NCI-H128 (cell line): Measurements from ENCODE around the gene BLCAP.
"Not testable (repeated sequence)": the region's sequence is repeated elsewhere in the genome, so short reads cannot be mapped to it uniquely, and the experiment has no call there.

Source experiments
- DNase-seq: peaks from one replicate; lab custom pipeline; 2025; ENCODE audit not compliant: unreplicated experiment; lab: John Stamatoyannopoulos, UW

The BLCAP gene

DNA sequence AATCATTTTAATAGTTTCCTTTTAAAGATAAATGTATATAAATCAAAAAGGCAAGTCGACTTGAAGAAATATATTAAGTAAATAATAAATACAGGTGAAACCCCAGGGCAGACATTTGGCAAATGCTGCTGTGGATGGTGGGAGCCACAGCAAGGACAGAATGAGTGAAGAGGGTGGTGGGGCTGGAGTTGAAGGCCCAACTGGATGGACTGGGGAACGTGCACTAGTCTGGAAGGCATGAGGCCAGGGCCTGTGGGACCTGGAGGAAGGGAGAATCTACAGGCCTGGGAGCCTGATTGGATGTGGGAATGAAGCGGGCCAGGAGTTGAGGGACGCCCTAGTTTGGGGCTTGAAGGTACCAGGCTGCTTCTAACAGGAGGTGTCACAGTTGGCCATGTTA lies 30.6 kb upstream of the BLCAP start:
- DNase-seq: no peak

DNA sequence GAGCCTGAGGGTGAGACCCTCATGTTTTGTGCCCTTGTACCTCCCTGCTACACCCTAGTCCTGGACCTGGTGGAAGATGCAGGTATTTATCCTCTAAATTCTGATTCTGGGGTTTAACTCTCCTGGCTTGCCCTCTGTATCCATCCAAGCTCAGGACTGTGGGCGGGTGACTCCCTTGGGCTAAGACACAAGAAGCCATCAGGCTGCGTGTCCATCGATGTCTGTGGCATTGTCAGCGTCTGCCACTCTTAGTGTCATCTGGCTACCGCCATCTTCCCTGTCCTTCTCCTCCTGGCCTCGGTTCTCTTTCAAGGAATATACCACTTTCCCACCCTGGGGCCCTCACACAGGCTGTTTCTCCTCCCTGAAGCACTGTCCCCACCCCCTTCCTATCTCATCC lies 28.9 kb upstream of the BLCAP start:
- no peak for DNase-seq

DNA sequence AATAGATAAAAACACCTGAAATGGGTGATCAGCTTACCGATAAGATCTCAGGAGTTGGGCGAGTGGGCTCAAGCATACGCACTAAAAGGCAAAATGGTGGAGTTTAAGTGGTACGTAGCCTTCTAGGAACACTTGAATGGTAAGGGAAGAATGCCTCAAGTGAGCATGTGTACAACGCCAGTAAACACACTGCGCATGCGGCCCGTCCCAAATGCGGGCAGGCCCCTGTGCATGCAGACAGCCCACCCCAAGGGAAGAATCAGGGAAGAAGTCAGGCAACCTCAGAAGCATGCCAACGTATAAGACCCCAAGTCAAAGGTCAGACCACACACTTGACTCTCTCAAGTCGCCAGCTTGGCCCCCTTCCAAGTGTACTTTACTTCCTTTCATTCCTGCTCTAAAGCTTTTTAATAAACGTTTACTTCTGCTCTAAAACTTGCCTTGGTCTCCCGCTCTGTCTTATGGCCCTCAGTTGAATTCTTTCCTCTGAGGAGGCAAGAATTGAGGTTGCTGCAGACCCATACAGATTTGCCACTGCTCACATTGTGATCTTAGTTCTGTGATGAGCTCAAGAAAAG lies 27.1 kb upstream of the BLCAP start:
- DNase-seq: not testable (repeated sequence)

DNA sequence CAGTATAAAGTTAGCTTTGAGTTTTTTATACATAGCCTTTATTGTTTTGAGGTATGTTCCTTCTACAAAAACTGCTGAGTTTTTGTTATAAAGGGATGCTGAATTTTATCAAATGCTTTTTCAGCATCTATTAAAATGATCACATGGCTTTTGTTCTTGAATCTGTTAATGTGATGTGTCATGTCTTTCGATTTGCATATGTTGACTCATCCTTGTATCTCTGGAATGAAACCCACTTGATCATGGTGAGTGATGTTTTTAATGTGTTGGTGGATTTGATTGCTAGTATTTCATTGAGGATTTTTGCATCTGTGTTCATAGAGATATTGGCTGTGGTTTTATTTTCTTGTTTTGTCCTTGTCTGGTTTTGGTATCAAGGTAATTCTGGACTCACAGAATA lies 24.7 kb upstream of the BLCAP start:
- no peak for DNase-seq

DNA sequence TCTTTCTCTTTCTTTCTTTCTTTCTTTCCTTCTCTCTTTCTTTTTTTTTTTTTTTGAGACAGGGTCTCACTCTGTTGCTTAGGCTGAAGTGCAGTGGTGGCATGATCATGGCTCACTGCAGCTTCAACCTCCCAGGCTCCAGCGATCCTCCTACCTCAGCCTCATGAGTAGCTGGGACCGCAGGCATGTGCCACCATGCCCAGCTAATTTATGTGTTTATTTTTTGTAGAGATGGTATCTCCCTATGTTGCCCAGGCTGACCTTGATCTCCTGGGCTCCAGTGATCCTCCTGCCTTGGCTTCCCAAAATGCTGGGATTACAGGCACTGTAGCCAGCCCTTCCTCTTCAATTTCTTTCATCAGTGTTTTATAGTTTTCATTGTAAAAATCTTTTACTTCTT lies 24.0 kb upstream of the BLCAP start:
- DNase-seq: not testable (repeated sequence)

DNA sequence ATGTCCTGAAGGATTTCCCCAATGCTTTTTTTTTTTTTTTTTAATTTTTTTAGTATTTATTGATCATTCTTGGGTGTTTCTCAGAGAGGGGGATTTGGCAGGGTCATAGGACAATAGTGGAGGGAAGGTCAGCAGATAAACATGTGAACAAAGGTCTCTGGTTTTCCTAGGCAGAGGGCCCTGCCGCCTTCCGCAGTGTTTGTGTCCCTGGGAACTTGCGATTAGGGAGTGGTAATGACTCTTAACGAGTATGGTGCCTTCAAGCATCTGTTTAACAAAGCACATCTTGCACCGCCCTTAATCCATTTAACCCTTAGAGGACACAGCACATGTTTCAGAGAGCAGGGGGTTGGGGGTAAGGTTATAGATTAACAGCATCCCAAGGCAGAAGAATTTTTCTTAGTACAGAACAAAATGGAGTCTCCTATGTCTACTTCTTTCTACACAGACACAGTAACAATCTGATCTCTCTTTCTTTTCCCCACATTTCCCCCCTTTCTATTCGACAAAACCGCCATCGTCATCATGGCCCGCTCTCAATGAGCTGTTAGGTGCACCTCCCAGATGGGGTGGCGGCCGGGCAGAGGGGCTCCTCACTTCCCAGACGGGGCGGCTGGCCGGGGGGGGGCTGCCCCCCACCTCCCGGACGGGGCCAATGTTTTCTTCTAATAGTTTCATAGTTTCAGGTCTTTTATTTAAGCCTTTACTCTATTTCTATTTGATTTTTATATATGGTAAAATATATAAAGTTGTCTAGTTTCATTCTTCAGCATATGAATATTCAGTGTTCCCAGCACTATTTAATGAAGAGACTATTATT lies 22.6 kb upstream of the BLCAP start:
- DNase-seq: not testable (repeated sequence)

DNA sequence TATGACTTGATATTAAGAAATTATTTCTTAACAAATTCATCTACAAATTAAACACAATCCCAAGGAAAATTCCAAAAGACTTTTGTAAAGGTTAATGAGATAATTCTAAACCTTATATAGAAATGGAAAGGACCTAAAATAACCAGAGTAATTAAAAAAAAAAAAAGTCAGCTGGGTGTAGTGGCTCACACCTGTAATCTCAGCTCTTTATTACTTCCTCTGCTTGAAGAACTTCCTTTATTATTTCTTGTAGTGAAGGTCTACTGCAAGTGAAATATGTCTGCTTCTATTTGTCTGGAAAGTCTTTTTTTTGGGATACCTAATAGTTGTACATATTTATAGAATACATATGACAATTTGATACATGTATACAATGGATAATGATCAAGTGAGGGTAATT lies 20.2 kb upstream of the BLCAP start:
- no peak for DNase-seq

DNA sequence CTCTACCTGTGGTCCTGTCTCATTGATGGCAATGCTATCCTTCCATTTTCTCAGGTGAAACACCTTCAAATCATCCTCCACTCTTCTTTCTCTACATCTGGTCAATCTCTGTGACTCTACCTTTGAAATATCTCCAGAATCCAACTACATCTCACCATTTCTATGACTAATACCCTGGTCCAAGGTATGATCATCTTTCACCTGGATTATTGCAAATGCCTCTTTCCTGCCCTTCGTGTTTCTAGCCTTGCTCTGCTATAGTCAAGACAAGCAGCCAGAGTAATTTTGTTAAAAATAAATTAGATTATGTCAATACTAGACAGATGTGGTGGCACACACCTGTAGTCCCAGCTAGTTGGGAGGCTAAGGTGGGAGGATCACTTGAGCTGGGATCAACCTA lies 17.8 kb upstream of the BLCAP start:
- no peak for DNase-seq

DNA sequence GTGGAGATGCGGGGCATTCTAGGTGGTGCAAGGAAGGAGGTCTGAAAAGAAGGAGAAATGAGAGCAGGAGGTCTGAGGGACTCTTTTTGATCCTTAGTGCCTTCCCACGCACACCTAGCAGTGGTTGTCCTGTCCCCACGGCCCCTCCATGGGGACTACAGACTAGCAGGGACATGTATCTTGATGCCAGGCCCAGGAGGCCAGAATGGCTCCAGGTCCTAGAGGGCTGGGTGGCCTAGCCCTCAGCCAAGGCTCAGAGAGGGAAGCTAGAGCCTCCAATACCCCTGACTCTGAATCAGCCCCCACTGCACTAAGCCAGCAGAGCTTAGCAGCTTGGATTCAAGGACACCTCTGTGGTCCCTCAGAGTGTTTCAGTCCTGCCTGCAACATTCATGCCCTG lies 16.7 kb upstream of the BLCAP start:
- DNase-seq: no peak

DNA sequence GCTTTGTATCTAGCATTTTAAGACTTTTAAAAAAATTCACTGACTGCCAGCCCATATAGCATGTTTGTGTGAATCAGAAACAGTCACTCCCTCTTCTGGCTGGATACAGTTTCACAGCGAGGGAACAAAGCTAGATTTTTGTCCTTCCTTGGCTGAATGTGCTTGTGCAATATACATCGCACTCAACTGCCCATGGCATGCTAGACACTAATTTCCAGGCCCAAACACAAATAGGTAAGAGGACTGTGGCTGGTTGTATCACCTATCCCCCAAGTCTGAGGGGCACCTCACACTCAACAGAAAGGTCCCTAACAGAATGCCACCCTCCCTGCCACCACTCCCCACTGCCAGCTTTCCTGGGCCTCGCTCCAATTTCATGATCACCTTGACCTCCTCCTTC lies 16.2 kb upstream of the BLCAP start:
- DNase-seq: no peak

DNA sequence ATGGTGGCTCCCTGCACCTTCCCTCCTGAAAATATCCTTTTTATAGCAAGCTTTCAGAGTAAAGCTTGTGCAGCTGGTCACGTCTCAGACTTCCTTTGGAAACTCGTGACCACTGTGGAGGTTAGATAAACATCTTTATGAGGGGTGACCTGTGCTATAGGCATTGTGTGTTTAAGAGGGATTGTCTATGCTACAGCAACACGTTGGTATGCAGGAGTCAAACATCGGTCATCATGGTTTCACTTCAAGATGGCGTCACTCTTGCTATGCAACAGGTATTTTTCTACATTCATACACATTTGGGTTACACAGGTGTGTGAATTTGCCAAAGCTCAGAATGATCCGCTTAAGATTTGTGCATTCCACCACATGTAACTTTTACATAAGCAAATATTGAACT lies 14.6 kb upstream of the BLCAP start:
- DNase-seq: no peak

DNA sequence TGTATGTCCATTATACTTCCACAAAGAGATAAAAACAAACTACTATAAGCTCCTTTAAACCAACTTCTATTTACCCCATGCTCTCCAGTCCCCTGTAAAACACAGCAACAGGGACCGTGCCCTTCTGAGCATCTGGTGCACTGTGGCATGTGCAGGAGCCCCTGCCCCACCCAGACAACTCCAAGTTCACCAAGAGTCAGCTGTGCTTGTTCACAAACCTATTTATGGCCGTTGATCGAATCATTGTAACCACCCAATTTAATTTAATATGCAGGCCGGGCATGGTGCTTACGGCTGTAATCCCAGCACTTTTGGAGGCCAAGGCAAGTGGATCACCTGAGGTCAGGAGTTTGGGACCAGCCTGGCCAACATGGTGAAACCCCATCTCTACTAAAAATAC lies 13.7 kb upstream of the BLCAP start:
- no peak for DNase-seq

DNA sequence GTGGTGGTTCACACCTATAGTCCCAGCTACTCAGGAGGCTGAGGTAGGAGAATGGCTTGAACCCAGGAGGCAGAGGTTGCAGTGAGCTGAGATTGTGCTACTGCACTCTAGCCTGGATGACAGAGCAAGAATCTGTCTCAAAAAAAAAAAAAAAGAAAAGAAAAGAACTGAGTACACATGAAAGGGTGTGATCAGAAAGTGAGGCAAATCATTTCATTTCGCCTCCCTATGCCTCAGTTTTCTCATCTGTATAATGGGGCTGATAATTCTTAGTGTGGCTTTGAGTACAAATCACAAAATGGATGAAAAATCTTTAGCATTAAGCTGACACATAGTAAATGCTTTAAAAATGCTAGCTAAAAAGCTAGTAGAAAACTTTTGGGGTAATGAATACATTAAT lies 13.2 kb upstream of the BLCAP start:
- not testable (repeated sequence) for DNase-seq

DNA sequence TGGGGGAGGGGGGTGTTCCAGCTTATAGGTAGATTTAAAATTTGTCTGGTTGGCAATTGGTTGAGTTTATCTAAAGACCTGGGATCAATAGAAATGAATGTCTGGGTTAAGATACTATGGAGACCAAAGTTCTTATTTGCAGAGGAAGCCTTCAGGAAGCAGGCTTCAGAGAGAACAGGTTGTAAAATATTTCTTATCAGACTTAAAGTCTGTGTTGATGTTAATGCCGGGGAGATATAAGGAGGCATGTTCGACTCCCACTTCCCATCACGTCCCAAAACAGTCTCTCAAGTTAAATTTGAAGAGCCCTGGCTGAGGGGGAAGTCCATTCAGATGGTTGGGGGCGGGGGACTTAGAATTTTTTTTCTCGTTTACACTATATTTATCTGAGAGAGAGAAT lies 12.3 kb upstream of the BLCAP start:
- no peak for DNase-seq

DNA sequence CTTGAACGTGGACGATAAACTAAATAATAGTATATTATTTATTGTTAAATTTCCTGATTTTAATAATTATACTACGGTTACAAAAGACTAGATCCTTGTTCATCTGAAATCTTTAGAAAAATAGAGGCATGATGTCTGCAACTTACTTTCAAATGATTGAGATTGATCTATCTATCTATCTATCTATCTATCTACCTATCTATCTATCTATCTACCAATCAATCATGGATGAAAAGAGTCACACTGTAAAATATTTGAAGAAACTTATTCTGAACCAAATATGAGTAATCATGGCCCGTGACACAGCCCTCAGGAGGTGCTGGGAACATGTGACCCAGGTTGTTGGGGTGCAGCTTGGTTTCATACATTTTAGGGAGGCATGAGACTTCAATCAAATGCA lies 11.7 kb upstream of the BLCAP start:
- DNase-seq: no peak

DNA sequence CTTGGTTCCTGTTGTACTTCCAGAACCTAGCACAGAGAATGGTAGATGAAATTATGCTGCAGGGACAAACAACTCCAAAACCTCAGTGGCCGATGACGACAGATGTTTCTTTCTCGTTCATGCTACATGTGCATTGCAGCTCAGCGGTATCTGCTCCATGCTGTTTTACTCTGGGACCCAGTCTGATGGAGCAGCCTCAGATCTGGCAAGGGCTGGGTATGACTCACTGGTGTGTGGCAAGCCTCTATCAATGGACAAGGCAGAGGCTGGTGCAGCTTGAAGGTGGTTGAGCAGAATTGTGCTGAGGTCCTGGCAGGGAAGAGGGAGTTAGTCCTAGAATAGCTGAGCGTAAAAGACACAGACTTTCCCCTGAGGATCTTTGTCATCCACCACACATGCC lies 10.3 kb upstream of the BLCAP start:
- no peak for DNase-seq

DNA sequence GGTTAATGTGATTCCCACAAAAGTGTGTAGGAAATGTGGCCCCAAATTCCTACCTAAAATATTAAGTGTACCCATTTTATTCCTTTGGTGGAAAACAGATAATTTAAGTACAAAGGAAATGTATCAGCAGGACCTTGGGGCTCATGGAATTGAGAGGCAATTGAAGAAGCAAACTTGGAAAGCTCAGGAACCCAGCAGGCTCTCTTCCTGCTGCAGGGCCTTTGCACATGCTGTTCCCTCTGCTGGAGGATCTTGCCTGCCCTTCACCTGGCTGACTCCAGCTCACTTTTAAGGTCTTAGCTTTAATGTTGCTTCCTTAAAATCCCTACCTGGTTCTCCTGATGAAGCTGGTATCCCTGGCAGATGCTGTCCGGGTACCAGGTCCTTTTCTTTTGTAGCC lies 9.8 kb upstream of the BLCAP start:
- DNase-seq: no peak

DNA sequence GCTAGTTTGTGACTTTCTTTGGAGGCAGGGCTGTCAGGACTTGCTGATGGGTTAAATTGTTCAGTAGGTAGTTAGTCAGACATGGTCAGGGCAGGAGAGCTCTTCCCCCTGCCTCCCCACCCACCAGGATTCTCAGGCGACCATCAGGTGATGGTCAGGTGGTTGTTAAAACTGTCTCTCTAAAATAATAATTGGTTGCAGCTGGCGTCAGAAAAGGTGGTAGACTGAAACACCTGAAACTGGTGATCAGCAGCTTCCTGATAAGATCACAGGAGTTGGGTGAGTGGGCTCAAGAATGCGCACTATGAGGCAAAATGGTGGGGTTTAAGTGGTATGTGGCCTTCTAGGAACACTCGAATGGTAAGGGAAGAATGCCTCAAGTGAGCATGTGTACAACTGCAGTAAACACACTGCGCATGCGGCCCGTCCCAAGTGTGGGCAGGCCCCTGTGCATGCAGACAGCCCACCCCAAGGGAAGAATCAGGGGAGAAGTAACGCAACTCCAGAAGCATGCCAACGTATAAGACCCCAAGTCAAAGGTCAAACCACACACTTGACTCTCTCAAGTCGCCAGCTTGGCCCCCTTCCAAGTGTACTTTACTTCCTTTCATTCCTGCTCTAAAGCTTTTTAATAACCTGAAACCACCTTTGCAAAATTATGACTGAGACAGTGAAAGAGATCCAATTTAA lies 7.9 kb upstream of the BLCAP start:
- no peak for DNase-seq

DNA sequence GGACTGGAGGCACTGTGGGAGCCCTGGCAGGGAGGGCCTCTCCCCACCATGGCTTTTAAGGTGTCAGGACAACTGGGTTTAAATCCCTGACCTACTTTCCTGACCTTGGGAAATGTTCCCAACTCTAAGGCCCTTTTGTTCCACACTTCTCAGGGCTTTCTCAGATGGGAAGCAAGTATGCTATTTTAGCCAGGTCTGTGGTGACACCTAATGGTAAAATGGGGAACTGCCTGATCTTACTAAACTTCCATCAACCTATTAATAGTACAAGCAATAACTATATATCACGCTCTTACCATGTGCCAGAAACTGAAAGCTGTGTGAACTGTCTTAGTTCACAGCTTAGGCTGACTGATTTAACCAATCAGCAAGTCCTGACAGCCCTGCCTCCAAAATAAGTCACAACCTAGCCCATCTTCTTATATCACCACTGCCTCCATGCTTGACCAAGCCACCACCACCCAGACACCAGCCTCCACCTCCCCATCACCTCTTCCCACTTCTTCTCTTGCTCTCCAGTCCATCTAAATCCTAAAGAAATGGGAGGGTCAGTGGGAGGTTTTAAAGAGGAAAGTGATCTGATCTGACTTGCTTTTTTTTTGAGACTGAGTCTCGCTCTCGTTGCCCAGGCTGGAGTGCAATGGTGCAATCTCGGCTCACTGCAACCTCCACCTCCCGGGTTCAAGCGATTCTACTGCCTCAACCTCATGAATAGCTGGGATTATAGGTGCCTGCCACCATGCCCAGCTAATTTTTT lies 6.9 kb upstream of the BLCAP start:
- peak; percentile 80 for DNase-seq

DNA sequence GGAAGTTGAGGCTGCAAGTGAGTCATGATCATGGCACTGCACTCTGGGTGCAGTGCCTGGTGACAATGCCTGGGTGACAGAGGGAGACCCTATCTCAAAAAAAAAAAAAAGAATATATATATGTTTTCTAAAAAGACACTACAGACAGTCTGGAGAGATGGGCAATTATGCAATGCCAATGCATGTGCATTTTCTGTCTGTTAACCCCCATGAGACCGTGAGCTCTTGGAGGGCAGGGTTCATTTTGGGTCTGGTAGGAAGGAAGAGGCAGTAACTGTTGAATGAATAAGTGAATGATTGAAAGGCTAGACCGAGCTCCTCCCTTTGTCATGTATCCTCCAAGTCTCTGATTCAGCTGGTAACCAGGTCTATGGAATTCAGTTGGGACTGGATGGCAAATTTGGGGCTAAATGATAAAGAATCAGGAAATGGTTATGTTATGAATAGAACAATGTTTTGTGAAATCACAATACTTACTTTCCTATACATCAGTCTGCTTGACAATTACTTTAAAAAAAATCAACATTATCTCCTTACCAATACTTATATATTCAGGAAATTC lies 5.6 kb upstream of the BLCAP start:
- DNase-seq: no peak

DNA sequence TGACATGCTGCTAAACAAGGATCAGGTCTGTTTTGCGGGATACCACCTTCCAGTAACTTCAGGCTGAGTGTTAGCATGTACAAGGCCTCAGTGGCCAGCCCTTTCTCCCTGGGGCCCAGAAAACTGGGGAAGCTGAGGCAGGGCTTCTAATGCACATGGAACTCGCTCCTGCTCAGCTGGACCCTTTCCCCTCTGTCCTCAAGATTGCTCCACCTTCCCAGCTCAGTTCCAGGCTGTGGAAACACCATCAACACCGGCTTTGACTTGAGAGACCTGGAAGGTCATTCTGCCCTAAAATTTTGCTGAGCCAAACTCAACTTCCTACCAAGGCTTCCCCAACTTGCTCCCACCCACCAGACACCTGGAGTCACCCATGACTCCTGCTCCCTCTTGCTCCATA lies 4.2 kb upstream of the BLCAP start:
- DNase-seq: no peak
